HG02759 (cell line): ENCODE data around the gene DCAF8.

Experiments used
- ATAC-seq: cut with Tn5 transposase; IDR thresholded peaks from one replicate; pipeline ENCODE4 v1.9.1; 2021; ENCODE audit warnings: mild to moderate bottlenecking, moderate library complexity; ENCODE audit not compliant: unreplicated experiment

Gene DCAF8

GRCh38 chr1:160206421-160207117 lies 55.8 kb downstream of the DCAF8 start:
- ATAC-seq, result no peak

GRCh38 chr1:160206036-160206389 lies 56.3 kb downstream of the DCAF8 start:
- ATAC-seq, result no peak

GRCh38 chr1:160205242-160206035 lies 56.9 kb downstream of the DCAF8 start, which contains the start of gene PEA15:
PEA15 (plus strand) TSS chr1:160205384; CDS start chr1:160211545, 6,161 bp downstream.
- peak; percentile 58 for ATAC-seq

- peak; percentile 61 for ATAC-seq
Measured at GRCh38 chr1:160204526-160205241, 57.7 kb downstream of the DCAF8 start.

GRCh38 chr1:160200786-160201185 lies 61.6 kb downstream of the DCAF8 start:
- no peak for ATAC-seq

- ATAC-seq, result no peak
Measured at GRCh38 chr1:160197231-160197630, 65.1 kb downstream of the DCAF8 start.

GRCh38 chr1:160196143-160196542 lies 66.2 kb downstream of the DCAF8 start:
- ATAC-seq, result no peak

- no peak for ATAC-seq
Measured at GRCh38 chr1:160194737-160195059, 67.7 kb downstream of the DCAF8 start.

- no peak for ATAC-seq
Measured at GRCh38 chr1:160193832-160194736, 68.3 kb downstream of the DCAF8 start.

GRCh38 chr1:160193091-160193819 lies 69.1 kb downstream of the DCAF8 start:
- peak; percentile 72 for ATAC-seq

GRCh38 chr1:160192234-160192633 lies 70.1 kb downstream of the DCAF8 start:
- ATAC-seq, result no peak

- ATAC-seq, result no peak
Measured at GRCh38 chr1:160191756-160192155, 70.6 kb downstream of the DCAF8 start.

- ATAC-seq, result no peak
Measured at GRCh38 chr1:160189649-160190625, 72.4 kb downstream of the DCAF8 start, which contains the start of gene CASQ1. CASQ1 (plus strand) TSS chr1:160190575; CDS start chr1:160190752, 177 bp downstream.

- no peak for ATAC-seq
Measured at GRCh38 chr1:160188341-160188740, 74.0 kb downstream of the DCAF8 start.

- ATAC-seq, result no peak
Measured at GRCh38 chr1:160187407-160187806, 74.9 kb downstream of the DCAF8 start.

- ATAC-seq, result no peak
Measured at GRCh38 chr1:160186729-160187128, 75.6 kb downstream of the DCAF8 start.

- no peak for ATAC-seq
Measured at GRCh38 chr1:160186246-160186645, 76.1 kb downstream of the DCAF8 start.

- ATAC-seq, result no peak
Measured at GRCh38 chr1:160179336-160179735, 83.0 kb downstream of the DCAF8 start.

GRCh38 chr1:160178731-160179130 lies 83.6 kb downstream of the DCAF8 start:
- no peak for ATAC-seq
